ENCODE measurements around the gene CRY1.

DNA sequence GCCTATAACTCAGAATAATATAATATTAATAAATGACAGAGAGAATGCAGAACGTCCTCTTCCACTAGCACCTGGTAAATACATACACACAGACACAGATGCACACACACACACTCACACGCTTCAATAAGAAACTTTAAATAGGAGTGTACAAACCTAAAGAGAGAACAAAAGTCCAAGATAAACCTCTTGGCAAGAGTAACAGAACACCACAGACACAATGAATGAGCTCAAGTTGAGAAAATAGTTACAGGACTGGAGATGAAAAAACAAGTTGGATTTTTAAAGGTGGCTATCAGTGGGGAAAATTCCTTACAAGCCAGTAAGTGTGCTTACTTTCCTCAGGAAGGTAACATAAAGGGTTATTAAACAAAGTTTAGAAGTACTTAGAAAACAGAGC is 35.2 kb downstream of the CRY1 start:
- TF ChIP-seq REST (IDR thresholded peaks at IDR 0.05; ENCODE audit: insufficient read depth in 1 of 2, low read depth in 2 of 2, low read length in 2 of 2) = no peak
- TF ChIP-seq TAF1 (IDR thresholded peaks at IDR 0.05; ENCODE audit: borderline replicate concordance, insufficient read depth, low read length) = no peak
- no peak for TF ChIP-seq POLR2AphosphoS5 (IDR thresholded peaks at IDR 0.05; ENCODE audit: low read depth, low read length)
- no peak for TF ChIP-seq SIN3A (IDR thresholded peaks at IDR 0.05; ENCODE audit: borderline replicate concordance, insufficient read depth, low read length)

Measured in PFSK-1 (cell line).